ENCODE results near the gene KCNN3. TPM values are rescaled to one million over a fixed set of nuclear protein-coding genes. Genes with fewer than 3 reads are reported as not detected.

KCNN3 gene
- total and polyA plus RNA-seq, 2 of the 8 experiments (the other 6 are each of a cell fraction or from before 2014, with no cell fraction given), result 2.8 to 3.7 TPM

- Histone ChIP-seq H3K36me3 (ENCODE audit: control insufficient read depth in 2 of 4, insufficient read depth in 4 of 4, low read length in 3 of 4) (no peaks in the 10 kb centered on the region), H3K27ac (ENCODE audit: low read depth, low read length) (no peak overlapping the region), H2BK15ac (ENCODE audit: low read length) (no peak overlapping the region), H3K14ac (ENCODE audit: insufficient read length) (no peak overlapping the region), H3K9ac (replicated peaks in 1 of 4; ENCODE audit: extremely low read depth in 1 of 4, low read depth in 3 of 4, low read length in 3 of 4) (no peak overlapping the region), H3K18ac (ENCODE audit: extremely low read depth, low read length) (no peak overlapping the region), H4K5ac (ENCODE audit: insufficient read length, low read depth, low read length) (no peak overlapping the region), H3K56ac (replicated peaks; ENCODE audit: insufficient read length, low read depth, low read length) (no peak overlapping the region), H4K8ac (ENCODE audit: extremely low read depth, insufficient read depth, low read length) (peak overlapping the region; percentile 11; the same call in 1 of the 2 replicates), H2BK20ac (ENCODE audit: low read length) (no peak overlapping the region), H3K4ac (replicated peaks; ENCODE audit: insufficient read length, low read depth, low read length) (no peak overlapping the region), H3K4me2 (ENCODE audit: insufficient read depth in 1 of 2, low read depth in 2 of 2, low read length in 2 of 2) (no peak overlapping the region), H3K9me3 (ENCODE audit: insufficient read depth in 2 of 2, low read depth in 1 of 2, low read length in 1 of 2) (no peaks in the 10 kb centered on the region), H3K23me2 (ENCODE audit: low read depth, low read length) (no peaks in the 10 kb centered on the region), H3K4me1 (replicated peaks in 1 of 4; ENCODE audit: control insufficient read depth in 3 of 4, insufficient read depth in 4 of 4, low read length in 3 of 4) (peaks cover 0 to 11% (median 4%) of the 10 kb centered on the region in 4 experiments; a peak in 4 of 7 replicates), H4K20me1 (replicated peaks in 1 of 2; ENCODE audit: control insufficient read depth in 1 of 2, insufficient read depth in 2 of 2, low read length in 2 of 2) (peaks cover 0 to 1% of the 10 kb centered on the region in 2 experiments), H2BK12ac (ENCODE audit: low read depth, low read length) (no peak overlapping the region), H3K27me3 (replicated peaks in 1 of 4; ENCODE audit: control insufficient read depth in 3 of 4, extremely low read depth in 1 of 4, insufficient read depth in 3 of 4, low read length in 3 of 4) (no peaks in the 10 kb centered on the region), H3K23ac (ENCODE audit: insufficient read length) (no peak overlapping the region), H4K91ac (replicated peaks; ENCODE audit: insufficient read length, low read length) (no peak overlapping the region), H2AFZ (ENCODE audit: low read length) (no peak overlapping the region), H2BK120ac (replicated peaks; ENCODE audit: low read depth, low read length) (no peak overlapping the region), H2AK5ac (ENCODE audit: low read depth, low read length) (no peak overlapping the region), H2BK5ac (ENCODE audit: low read depth, low read length) (no peak overlapping the region), H3K79me1 (ENCODE audit: low read depth, low read length) (no peaks in the 10 kb centered on the region), H3K4me3 (ENCODE audit: extremely low read depth in 1 of 4, insufficient read depth in 2 of 4, low read depth in 3 of 4, low read length in 4 of 4) (no peak overlapping the region), H3K79me2 (ENCODE audit: control insufficient read depth in 1 of 2, insufficient read depth in 2 of 2, low read length in 2 of 2) (no peaks in the 10 kb centered on the region)
- FAIRE-seq, result no peak
- WGBS, 2 experiments (ENCODE audit: extremely low coverage in 1 of 2, insufficient coverage in 1 of 2, insufficient read length in 1 of 2, insufficient replicate concordance in 2 of 2, low coverage in 1 of 2, low lambda C conversion rate in 2 of 2, missing lambda C conversion rate in 1 of 2), result 86% methylated on average over 10 of the region's 13 CpGs; no CpG with 5 or more reads in 1 of the 2 experiments
- CTCF ChIA-PET (ENCODE audit: partially characterized antibody), result interaction anchor here (0.7 to 6.0 kb wide), 16 partner anchors 9 to 136 kb away, joined by 3 to 31 read pairs (median 4); partner anchors contain the start of genes KCNN3 and PMVK
- POLR2A ChIA-PET (ENCODE audit: partially characterized antibody), result no interaction called here
- no peak for DNase-seq (ENCODE audit: low read depth in 1 of 2, low spot score in 2 of 2)
- TF ChIP-seq POLR2A (IDR thresholded peaks at IDR 0.05; ENCODE audit: control extremely low read depth in 1 of 2, low read depth in 2 of 2, low read length in 2 of 2) (no peak), HDAC6 (IDR thresholded peaks at IDR 0.05; ENCODE audit: low read depth, low read length) (no peak), TAF7 (optimal IDR thresholded peaks at IDR 0.05; ENCODE audit: borderline replicate concordance, low read depth, low read length) (no peak), RXRA (IDR thresholded peaks at IDR 0.05; ENCODE audit: insufficient read depth, low read depth, low read length) (no peak), CBX5 (IDR thresholded peaks at IDR 0.05; ENCODE audit: low read depth, low read length) (no peak), SP4 (IDR thresholded peaks at IDR 0.05; ENCODE audit: low read length) (no peak), POLR2AphosphoS5 (IDR thresholded peaks at IDR 0.05; ENCODE audit: low read depth, low read length) (no peak), ATF2 (IDR thresholded peaks at IDR 0.05; ENCODE audit: low read length) (no peak), RFX5 (IDR thresholded peaks at IDR 0.05; ENCODE audit: borderline replicate concordance, low read depth, low read length) (no peak), NRF1 (IDR thresholded peaks at IDR 0.05; ENCODE audit: low read depth, low read length) (no peak), SP1 (IDR thresholded peaks at IDR 0.05; ENCODE audit: low read depth, low read length) (no peak), GTF2F1 (IDR thresholded peaks at IDR 0.05; ENCODE audit: borderline replicate concordance, low read depth, low read length) (no peak), CHD1 (IDR thresholded peaks at IDR 0.05; ENCODE audit: low read depth, low read length) (no peak)
Observed at GRCh38 chr1:154837672-154838171, 32.4 kb downstream of the KCNN3 start.
